LNCAP (cell line): ENCODE results near the gene SLC4A7.

Experiments used
- CTCF ChIP-seq: fragments of 450-650 bp; IDR thresholded peaks from 2 replicates; pipeline ENCODE4 v1.5.1; 2017; ENCODE audit warnings: mild to moderate bottlenecking

SLC4A7 gene

GRCh38 chr3:27484015-27484844 lies at the start of gene SLC4A7:
SLC4A7 (minus strand) TSS chr3:27484384; CDS start chr3:27484126, 258 bp downstream.
- no peak for TF ChIP-seq CTCF

- TF ChIP-seq CTCF, result no peak
Measured at GRCh38 chr3:27533261-27533607, 49.0 kb upstream of the SLC4A7 start.

GRCh38 chr3:27532426-27533260 lies 48.5 kb upstream of the SLC4A7 start:
- TF ChIP-seq CTCF, result no peak

GRCh38 chr3:27528791-27529190 lies 44.6 kb upstream of the SLC4A7 start:
- TF ChIP-seq CTCF, result no peak

GRCh38 chr3:27526614-27527315 lies 42.6 kb upstream of the SLC4A7 start:
- no peak for TF ChIP-seq CTCF

- no peak for TF ChIP-seq CTCF
Measured at GRCh38 chr3:27521872-27522265, 37.7 kb upstream of the SLC4A7 start.

- no peak for TF ChIP-seq CTCF
Measured at GRCh38 chr3:27521179-27521871, 37.1 kb upstream of the SLC4A7 start.
